Loucy (cell line): ENCODE results near the gene CELSR1.

Source experiments
- CTCF ChIP-seq: fragments of 200-600 bp; sonication (generic); conservative IDR thresholded peaks from 2 replicates; pipeline ENCODE4 v1.5.1; 2014; ENCODE audit warnings: mild to moderate bottlenecking, antibody characterized with exemption, low read length
- EZH2phosphoT487 ChIP-seq: fragments of 200-600 bp; IDR thresholded peaks from 2 replicates; pipeline ENCODE4 v1.6.1; 2018; ENCODE audit warnings: antibody characterized with exemption, mild to moderate bottlenecking, moderate library complexity, borderline replicate concordance

DNA sequence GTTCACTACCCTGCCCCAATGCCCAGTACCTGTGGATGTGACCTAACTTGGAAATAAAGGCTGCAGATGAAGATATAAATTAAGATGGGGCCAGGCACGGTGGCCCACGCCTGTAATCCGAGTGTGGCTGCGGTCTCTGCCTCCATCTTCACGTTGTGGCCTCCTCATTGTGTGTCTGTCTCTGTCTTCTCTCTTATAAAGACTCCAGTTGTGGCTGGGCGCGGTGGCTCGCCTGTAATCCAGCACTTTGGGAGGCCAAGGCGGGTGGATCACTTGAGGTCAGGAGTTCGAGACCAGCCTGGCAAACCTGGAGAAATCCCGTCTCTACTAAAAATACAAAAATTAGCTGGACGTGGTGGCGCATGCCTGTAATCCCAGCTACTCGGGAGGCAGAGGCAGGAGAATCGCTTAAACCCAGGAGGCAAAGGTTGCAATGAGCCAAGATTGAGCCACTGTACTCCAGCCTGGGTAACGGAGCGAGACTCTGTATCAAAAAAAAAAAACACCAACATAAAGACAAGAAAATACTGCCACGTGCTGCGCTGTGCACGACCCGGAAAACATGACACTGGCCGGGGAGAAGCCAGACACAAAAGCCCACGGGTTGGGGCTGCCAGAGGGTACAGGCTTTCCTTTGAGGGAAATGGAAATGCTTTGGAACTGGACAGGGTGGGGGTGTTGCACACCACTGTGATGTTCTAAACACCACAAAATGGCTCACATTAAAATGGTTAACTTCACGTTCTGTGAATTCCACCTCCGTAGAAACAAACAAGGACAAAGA, 18.7 kb downstream of the CELSR1 start:
- TF ChIP-seq CTCF = no peak
- TF ChIP-seq EZH2phosphoT487 = no peak
